Measurements from ENCODE around the gene PC.
A peak's percentile ranks its signal among the peaks of the same experiment; 100 is the strongest.

The PC gene

DNA sequence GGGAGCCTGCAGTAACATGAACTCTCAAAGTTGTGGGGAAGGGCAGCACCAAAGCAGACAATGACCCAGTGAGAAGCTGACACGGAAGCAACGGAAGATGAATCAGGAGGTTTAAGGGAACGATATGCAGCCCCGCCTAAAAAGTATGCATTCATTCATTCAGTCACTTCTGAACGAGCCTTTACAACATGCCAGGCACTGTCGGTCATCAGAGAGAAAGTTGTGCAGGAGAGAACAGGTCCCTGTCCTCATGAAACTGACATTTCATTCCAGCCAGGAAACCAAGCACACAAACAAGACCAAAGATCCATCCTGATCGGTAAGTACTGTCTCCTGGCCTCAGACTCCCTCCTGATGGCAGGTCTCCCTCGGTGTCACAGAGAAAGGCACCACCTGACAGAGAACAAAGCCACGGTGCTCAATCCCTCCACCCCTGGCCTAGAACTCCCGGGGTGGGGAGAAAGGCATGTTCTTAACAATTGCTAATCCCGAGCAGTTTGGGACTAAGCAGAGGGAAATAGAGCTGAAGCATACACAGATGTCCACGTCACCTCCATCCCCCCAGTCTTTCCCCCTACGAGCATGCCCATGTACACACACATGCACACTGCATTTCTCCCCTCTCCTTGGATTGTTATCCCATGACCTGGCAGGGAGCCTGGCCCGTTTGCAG lies 52.0 kb downstream of the PC start:
- DNase-seq, result no peak

DNA sequence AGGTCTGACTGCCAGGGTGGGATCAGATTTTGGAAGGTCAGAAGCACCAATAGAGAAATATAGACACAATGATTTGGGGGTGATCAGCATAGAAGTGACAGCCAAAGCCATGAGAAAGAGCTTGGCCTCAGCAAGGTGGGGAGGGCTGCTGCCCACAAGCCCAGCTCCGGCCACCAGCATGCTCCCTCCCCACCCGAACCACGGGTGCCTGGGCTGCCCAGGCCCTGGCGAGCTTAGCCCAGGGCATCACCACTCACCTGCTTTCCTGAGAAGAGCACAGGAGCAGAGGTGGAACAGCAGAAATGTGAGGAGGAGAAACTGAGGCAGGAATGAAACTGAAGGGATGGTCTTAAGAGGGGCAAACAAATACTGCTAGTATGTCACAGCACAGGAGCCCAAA lies 52.6 kb downstream of the PC start:
- DNase-seq, result no peak

DNA sequence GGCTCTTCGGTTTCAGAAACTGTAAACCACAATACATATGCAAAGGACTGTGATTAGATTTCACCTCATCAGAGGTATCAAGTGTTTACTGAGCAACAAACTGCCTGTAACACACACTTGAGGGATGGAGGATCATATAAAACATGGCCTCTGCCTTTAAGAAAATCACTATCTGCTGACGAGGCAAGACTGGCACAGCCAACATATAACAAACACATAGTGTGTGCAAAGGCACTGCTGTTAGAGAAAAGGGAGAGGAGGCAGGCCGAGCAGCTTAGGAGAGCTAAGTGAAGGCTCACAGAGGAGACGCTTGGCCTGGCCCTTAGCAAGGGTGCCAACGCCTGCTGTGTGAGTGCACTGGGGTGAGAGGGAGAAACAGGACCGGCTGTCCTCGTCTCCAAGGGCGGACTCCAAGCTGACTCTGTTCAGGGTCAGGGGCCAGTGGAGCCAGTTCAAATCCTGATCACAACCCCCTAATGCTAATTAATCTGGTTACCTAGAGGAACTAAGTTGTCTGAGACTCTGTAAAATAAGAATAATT lies 53.1 kb downstream of the PC start:
- DNase-seq, result no peak

DNA sequence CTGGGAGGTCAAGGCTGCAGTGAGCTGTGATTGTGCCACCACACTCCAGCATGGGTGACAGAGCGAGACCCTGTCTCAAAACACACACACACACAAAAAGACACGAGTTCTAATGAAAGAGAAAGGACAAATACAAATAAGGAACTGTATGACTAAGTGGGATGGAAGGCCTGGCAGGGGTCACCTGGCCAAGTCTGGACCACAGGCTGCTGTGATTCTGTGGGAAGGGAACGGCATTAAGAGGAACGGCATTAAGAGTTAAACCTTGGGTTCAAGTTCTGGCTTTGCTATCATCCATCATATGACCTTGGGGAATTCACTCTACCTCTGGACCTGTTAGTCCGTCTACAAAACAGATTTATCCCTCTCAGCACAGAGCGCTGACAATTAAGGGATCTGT lies 53.6 kb downstream of the PC start:
- no peak for DNase-seq

DNA sequence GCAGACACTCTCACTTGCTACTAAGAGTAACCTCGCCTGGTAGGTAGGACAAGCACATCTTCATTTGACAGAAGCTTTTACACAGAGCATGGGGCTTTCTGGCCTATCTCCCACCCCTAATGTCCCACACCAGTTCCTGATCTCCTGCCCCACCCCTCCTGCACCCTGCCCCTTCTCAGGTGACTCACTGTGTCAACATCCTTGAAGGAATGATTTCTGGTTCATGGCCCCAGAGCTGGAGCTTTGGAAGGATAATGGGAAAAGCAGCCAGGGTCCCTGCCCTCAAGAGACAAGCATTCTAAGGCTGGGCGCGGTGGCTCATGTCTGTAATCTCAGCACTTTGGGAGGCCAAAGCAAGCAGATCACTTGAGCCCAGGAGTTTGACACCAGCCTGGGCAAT lies 54.1 kb downstream of the PC start:
- no peak for DNase-seq

DNA sequence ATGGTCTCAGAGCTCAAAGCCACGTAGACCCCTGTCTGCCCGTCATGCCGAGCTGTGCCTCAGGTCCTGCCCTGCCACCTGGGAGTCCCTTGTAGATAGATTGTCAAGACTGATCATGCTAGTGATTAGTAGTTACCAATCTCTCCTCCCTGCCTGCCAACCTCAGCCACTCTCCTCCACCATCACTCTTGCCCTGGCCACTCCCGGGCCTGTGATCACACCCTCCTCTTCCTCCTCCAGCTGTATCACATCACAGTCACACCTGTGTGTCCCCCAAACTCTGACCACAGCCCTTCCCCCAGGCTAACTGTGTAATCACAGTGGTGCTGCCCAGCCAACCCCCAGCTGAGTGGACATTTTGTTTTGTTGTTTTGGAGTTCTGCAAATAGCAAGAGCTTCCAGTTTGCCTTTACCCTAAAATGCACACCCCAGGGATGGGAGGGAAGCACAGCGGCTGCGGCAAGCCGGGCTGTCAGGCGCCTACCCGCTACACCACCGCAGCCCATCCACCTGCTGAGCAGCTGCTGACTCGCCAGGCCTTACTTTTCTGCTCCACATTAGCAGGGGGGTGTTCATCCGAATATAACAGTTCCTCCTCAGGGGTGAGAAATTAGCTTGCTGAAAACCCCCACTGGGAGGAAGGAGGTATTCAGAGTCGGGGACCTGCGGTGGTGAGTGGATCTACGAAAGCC lies 55.6 kb downstream of the PC start:
- no peak for DNase-seq

DNA sequence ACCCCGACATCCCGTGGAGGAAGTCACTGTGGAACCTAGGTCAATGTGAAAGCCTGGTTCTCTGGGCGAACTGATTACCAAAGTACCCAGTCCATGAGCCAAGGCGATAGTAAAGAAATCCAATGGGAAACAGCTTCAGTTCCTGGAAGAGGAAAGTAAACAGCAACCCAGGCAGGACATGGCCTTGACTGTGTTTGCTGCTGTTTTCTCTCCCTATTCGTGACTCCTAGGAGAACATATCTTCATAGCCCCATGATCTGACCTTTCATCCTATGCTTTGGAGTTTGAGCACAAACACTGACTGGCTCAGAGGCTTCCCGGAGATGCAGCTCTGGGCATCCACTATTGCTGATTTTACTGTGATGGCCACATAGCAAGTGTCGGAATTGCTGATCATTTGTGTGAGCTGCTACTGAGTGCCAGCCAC lies 56.2 kb downstream of the PC start:
- no peak for DNase-seq

DNA sequence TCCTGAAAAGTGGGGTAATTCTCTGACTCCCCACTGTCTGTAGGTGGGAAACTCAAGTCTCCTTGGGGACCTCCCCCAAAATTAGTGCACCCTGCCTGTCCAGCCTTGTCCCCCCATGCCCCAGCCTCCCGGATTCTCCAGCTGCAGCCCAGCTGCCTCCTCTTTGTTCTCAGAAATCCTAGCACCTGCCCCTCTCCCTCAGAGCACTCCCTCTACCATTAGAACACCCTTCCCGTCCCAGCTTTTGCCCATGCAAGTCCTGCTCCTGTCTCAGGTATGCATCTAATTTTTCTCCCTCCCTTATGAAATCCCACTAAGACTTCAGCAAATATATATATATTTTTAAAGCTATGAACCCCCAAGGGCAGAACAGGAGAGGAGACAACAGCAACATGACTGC lies 64.0 kb downstream of the PC start:
- DNase-seq, result no peak

DNA sequence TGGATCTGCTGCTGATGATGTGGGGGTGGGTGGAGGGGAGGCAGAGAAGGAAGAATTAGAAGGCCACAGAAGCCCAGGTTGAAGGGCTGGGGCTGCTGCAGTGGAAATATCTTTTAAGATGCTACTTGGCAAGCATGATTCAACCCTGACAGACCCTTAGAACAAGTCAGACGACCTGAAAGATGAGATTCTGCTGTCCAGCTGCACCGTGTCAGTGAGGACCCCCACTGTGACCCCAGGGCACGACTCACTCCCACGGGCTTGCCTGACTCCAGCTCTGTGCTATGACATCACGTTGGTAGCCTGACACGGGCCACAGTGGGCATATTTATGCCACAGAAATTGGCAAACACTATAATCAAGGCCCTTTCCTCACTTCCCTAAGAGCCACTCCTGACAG lies 65.3 kb downstream of the PC start:
- DNase-seq, result no peak

DNA sequence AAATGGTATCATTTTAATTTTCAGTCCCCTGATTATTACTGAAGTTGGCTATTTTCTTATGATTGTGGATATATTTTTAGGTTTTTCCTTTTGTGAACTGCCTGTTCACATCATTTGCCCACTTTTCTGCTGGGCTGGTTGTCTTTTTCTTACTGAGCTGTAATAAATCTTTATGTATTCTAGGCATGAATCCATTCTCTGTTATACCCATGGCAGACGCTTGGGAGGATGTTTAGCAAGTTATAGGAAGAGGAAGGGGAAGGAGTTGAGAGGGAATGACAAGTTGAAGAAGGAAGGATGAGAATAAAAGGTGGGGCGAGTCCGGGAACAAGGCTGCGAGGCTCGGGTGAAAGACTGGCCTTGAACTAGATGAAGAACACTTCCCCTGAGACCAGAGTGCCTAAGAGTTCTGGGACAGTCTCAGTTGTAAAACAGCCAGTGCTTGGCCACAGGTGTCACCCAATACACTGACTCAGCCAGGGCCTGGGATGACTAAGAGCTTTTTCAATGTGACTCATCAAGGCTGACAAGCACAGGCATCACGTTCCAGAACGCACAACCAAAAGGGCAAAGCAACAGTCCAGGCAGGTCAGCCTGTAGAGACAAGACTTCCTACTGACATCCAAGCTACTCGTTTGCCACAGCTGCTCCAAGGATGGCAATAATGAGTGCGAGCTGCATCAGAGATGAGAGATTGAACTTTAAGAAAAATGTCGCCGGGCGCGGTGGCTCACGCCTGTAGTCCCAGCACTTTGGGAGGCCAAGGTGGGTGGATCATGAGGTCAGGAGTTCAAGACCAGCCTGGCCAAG lies 66.1 kb downstream of the PC start:
- peak; percentile 78 for DNase-seq

DNA sequence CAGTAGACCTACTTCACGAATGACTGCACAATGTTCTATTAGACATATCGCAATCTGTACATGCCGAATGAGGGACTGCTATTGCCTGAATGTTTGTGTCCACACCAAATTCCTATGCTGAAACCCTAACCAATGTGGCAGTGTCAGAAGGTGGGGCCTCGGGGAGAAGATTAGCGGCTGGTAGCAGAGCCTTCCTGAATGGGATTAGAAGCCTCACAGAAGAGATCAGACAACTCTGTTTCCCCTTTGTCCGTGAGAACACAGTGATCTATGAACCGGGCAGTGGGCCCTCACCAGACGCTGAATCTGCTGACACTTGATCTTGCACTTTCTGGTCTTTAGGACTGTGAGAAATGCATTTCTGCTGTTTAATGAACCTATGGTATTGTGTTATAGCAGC lies 68.2 kb downstream of the PC start:
- no peak for DNase-seq

DNA sequence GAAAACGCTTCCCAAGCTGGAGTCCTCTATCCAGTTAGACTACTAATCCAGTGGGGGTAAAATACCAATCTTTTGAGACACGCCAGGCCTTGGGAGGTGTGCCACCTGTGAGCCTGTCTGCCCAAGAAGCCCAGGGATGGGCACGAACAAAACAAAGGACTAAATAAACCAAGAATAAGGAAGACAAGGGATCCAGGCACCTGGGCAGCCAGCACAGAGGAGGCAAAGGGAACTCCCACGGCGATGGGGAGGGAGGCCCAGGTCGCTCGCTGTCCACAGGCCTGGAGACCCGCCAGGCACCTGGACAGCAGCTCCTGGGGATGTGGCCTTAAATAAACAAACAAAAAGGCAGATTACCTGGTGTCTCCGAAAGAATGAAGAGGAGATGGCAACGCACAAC lies 69.9 kb downstream of the PC start:
- DNase-seq, result no peak

DNA sequence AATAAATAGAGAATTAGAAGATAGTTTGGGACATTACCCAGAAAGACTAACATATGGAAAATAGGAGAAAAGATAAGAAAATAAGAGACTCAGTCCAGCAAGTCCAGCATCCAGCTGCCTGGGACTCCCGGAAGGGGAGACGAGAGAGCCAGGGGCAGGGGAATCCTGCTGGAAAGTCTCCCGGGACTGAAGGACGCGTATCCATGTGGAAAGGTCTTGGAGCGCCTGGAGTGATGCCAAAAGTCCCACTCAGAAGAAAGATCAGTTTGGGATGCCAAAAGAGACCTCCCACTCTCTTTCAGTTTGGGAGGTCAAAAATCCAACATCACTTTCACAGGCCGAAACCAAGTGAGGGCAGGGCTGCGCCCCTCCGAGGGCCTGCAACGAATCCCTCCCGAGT lies 70.7 kb downstream of the PC start:
- no peak for DNase-seq

DNA sequence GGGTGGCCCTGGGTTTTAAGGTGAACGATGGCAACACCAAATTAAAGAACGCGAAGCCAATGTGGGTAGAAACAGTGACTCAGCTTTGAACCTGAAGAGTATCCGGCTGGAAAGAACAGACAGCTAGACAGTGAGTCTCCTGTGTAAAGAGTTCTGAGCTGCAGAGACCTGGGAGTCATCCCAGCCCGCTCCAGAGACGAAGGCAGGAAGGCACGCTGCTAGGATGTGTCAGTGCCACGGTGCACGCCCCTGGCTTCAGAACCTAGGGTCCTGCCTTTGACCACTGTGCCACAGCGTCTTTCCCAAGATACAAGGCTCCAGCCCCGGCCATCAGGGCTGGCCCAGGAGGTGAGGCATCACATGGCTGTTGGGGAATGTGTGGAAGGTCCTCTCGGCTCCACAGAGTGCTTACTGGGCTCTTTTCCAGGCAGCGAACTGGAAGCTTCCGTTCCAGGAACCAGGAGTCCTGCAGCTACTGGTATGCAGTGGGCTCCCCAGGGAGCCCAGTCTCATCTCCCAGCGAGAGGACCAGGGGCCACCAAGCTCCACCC lies 71.4 kb downstream of the PC start:
- no peak for DNase-seq

DNA sequence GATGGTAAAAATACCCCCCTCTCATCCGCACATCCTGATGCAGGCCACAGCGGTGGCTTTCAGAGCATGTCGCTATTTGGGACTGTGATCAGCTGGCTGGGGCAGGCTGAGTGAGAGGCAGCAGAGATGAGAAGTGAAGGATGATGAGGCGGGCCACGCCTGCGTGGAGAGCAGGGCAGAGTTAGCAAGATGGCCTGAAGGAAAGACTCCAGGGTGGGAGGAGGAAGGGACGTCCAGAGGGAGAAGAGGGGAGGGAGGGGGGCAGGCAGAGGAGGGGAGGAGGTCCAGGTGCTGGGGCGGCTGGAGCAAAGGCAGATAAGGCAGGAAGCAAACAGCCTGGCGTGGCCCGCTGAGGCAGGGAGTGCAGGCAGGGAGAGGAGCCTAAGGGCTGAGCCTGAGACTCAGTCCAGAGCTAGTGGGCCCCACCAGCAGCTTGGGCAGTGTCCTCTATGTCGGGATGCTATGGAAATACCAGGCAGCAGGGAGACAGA lies 72.2 kb downstream of the PC start:
- no peak for DNase-seq

DNA sequence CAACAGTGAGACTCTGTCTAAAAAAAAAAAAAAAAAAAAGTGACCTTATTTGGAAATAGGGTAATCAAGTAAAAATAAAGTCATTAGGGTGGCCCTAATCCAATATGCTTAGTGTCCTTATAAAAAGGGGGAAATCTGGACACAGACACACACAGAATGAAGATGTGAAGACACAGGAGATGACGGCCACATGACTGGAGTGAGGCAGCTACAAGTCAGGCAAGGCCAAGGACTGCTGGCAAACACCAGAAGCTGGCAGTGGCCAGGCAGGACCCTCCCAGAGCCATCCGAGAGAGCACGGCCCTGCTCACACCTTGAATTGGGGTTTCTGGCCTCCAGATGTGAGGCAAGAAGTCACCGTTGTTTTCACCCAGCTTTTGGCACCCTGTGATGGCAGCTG lies 72.7 kb downstream of the PC start:
- no peak for DNase-seq

DNA sequence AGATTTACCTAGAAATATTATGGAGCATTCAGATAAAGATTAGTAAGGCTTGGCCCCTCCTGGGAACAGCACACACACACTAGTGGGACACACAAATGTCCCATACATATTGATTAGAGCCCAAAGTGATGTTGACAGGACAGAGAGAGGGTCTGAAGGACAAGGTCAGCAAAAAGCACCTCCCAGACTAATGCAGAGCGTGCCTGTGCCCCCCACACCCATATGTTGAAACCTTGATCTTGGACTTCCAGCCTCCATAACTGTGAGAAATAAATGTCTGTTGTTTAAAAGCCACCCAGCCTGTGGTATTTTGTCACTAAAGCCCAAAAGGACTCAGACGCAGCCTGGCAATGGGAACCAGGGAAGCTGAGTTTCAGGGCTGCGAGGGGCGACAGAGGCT lies 73.7 kb downstream of the PC start:
- DNase-seq, result no peak

DNA sequence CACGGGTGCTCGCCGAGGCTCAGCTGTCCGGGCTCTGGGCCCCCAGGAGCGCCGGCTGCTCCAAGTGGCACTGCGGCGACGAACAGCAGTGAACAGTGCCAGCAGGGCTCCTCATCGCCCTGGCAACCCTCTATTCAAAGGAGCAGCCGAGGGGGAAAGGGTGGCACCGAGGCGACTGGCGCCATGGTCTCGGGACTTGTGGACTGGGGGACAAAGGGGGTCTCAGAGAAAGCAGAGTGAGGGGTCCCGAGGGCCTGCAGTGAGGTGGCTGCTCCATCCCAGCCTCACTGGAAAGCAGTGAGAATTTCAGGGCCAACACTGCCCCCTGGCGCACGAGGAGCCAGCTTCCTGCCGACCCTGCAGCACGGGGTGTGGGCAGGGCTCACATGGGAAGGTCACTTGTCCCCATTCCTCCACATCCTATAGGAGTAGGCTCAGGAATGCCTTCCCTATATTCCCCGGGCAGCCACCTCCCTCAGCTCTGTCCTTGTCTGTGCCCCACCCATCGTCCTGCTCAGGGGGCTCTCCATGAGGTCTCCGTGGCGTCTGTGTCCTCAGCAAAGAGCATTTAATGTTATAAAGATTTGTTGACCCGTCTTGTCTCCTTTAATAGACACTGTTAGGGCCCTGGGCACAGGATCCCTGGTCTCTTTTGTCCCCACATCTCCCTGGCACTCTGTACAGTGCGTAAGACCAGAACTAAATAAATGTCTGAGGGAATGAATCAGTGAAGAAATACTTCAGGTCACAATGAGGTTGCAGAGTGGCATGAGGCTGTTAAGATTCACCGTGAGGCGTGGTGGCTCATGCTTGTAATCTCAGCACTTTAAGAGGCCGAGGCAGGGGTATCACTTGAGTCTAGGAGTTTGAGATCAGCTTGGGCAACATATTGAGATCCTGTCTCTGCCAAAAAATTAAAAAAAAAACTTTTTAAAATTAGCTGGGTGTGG lies 74.9 kb downstream of the PC start:
- peak; percentile 57 for DNase-seq

DNA sequence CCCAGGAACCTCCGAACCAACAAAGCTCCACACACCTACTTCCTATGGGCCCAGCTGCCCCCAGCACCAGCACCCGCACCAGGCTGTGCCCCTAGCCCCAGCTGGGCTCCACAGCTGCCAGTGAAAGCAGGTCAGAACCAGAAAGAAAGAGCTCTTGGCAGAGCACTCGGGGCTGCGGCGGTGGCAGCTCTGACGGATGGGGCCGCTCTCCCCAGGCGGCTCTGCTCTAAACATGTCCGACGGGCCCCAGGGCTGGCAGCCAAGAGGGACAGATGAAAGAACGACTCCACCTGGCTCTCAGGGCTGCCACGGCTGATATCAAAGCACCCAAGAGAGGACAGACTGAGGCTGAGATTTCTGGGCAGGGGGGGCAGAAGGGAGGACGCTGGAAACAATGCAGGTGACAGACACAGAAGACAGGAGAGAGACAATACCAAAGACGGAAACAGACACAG lies 75.6 kb downstream of the PC start:
- DNase-seq, result no peak

DNA sequence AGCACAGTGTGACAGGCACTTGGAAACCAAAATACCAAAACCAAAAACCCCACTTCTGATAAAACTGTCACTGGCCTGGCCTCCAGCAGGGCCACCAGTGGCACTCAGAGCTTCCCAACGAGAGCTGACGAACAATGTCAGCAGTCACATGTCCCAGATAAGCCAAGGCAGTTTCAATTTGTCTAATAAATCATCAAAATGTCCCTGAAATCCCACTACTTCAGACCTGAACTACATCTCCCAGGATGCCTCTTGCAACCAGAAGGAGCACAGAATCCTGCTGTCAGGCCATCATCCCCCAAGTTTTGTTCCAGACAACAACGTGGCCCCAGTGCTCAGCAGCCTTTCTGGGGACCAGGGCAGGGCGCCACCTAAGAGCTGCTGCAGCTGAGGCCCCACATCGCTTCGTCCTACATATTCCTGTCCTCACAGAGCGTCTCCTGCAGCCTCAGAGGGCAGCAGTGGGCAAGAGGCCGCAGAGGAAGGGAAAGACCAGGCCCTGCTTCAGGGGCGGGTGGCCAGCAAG lies 76.2 kb downstream of the PC start:
- no peak for DNase-seq

DNA sequence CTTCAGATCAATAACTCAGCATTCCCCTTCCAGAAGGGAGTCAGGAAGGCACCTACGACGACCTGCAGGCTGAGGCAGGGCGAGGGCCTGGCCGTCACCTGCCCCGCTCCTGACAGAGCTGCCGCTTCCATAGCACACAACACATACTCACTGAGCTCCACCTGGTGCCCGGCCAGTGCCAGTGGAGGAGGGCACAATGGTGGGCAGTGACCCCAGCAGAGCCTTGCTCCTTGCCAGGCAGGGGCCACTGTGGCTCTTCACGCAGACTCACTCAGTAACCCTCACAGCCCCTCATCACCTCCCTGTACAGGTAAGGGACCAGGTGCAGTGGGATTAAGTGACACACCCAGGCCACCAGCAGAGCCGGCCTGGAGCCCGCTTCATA lies 76.7 kb downstream of the PC start:
- no peak for DNase-seq
